Kidney epithelial cell (primary cell): Measurements from ENCODE around the gene H2BK1. TPM values are rescaled to one million over a fixed set of nuclear protein-coding genes. Genes with fewer than 3 reads are reported as not detected.

ENCODE experiments used
- DNase-seq: peaks from one replicate; pipeline ENCODE4 v3.0.0-alpha.2; 2010; ENCODE audit warnings: low read depth
- H3K27me3 ChIP-seq: 2 replicates; pipeline ENCODE4 v1.6.0; 2011; ENCODE audit warnings: low read length; ENCODE audit not compliant: control insufficient read depth, insufficient read depth
- H3K36me3 ChIP-seq: 2 replicates; pipeline ENCODE4 v1.5.1; 2011; ENCODE audit warnings: low read length; ENCODE audit not compliant: control insufficient read depth, insufficient read depth
- H3K4me3 ChIP-seq: 2 replicates; pipeline ENCODE4 v1.5.1; 2011; ENCODE audit warnings: low read depth, mild to moderate bottlenecking, control low read depth, low read length
- total RNA-seq: library from RNA; depleted of rRNA; stranded (reverse); fragments of >200 nt; gene quantifications from 2 replicates; pipeline ENCODE4 v1.2.3, GENCODE V29; 2015
- TF ChIP-seq, protein P1 (sequence below): IDR thresholded peaks from 2 replicates; pipeline ENCODE4 v1.5.1; 2011; ENCODE audit warnings: mild to moderate bottlenecking, moderate library complexity, low read length, control low read depth, inconsistent platforms; ENCODE audit not compliant: insufficient read depth, poor library complexity, severe bottlenecking

H2BK1 gene
- total RNA-seq, result not detected in 2 replicates

DNA sequence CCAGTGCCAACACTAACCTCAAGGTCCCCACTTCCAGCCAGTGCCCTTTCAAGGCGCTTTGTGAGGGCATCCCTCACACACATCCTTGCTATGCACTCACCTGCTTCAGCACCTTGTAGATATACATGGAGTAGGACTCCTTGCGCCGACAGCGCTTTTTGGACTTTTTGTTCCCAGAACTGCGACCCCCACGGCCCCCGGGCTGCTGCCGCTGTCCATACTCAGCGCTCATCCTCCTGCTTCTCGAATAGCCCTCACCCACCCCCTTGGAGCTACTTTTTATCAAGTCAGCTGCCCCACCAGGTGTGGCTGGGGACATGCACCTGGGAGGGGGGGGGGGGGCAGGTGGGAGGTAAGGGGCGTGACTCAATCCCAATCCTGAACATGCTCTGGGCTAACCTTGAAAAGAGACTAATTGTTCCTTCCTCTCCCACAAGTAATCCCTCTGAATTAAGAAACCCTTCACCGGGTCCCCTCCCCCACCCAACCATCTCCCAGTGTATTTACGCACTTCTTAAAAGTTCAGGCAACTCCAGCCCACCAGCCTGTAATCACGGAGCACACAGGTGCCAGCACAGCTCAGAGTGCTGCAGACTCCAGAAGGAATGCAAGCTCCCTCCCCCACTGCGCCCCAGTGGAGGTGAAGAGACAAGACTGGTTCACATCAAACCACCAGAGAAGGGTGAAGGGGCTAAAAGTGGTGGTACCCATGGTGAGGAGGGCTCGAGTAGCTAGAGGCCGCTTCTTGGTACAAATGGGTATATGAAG, at the start of gene H2BK1:
TSS of gene H2BK1 (minus strand) at position 402 of the 768 bp plus-strand sequence. CDS start at position 232, 170 bp downstream.
- Histone ChIP-seq H3K4me3 (no peak within 1 kb of the TSS), H3K36me3 (no peaks in the 10 kb centered on the region), H3K27me3 (peaks cover 6% of the 10 kb centered on the region)
- DNase-seq, result no peak
- TF ChIP-seq, protein P1, sequence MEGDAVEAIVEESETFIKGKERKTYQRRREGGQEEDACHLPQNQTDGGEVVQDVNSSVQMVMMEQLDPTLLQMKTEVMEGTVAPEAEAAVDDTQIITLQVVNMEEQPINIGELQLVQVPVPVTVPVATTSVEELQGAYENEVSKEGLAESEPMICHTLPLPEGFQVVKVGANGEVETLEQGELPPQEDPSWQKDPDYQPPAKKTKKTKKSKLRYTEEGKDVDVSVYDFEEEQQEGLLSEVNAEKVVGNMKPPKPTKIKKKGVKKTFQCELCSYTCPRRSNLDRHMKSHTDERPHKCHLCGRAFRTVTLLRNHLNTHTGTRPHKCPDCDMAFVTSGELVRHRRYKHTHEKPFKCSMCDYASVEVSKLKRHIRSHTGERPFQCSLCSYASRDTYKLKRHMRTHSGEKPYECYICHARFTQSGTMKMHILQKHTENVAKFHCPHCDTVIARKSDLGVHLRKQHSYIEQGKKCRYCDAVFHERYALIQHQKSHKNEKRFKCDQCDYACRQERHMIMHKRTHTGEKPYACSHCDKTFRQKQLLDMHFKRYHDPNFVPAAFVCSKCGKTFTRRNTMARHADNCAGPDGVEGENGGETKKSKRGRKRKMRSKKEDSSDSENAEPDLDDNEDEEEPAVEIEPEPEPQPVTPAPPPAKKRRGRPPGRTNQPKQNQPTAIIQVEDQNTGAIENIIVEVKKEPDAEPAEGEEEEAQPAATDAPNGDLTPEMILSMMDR, result no peak

DNA sequence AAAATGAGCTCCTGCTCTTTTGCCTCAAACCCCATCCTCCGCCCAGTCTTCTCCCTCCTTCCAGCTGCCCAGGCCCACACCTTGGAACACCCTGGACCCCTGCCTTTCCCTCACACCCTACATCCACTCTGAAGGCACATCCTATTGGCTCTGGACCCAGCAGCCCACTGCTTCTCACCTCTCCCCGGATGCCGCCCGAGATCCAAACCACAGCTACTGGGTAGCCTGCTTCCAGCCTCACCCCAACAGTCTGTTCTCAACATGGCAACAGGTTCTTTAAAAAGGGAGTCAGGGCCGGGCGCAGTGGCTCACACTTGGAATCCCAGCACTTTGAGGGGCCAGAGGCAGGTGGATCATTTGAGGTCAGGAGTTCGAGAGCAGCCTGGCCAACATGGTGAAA, 47.7 kb upstream of the H2BK1 start:
- Histone ChIP-seq H3K36me3 (no peaks in the 10 kb centered on the region), H3K27me3 (peaks cover 45% of the 10 kb centered on the region), H3K4me3 (no peak overlapping the region)
- no peak for DNase-seq
- TF ChIP-seq, protein P1, result no peak

DNA sequence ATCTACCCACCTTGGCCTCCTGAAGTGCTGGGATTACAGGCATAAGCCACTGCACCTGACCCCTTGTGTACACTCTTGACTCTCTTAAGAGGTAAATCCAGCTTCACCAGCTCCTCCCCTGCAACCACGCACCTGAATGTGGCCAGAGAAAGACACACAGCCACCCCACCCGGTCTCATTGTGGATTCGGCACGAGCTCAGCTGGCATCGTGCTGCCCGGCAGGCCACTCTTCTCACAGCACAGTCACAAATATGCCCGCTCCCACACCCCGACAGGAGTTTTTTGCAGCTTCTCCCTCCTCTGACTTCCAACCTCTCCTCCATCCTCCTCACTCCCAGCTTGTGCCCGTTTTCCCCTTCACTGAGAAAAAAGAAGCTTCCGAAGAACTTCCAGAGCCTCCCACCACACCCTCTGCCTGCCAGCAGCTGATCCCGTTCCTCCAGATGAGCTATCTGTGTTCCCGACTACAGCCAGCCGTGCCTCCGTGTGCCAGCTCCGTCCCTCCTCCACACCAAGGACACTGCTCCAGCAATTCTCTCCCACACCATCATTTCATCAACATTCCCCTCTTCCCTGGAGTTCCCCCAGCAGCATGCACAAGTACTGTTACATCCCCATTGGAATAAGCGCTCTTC, 46.2 kb upstream of the H2BK1 start:
- Histone ChIP-seq H3K4me3 (no peak overlapping the region), H3K27me3 (peaks cover 39% of the 10 kb centered on the region), H3K36me3 (no peaks in the 10 kb centered on the region)
- no peak for DNase-seq
- TF ChIP-seq, protein P1, result no peak

DNA sequence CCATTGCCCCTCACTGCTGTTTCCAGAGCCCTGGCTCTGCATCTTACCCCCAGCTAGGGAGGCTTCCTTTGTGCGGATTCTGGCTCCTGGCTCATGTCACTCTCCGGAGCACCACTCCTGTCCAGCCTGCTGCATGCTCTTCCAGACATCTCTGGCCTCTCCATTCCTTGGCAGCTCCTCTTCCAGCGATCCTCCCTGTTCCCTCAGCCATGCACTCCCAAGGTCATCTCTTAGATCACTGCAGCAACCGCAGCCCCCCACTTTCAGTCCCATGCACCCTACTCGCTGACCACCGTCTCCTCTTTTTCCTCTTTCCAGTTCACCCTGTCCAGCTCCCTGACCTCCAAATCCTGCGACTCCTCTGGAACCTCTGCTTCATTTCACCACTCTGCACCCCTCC, 45.1 kb upstream of the H2BK1 start:
- Histone ChIP-seq H3K27me3 (peaks cover 33% of the 10 kb centered on the region), H3K36me3 (no peaks in the 10 kb centered on the region), H3K4me3 (no peak overlapping the region)
- TF ChIP-seq, protein P1, result no peak
- no peak for DNase-seq

DNA sequence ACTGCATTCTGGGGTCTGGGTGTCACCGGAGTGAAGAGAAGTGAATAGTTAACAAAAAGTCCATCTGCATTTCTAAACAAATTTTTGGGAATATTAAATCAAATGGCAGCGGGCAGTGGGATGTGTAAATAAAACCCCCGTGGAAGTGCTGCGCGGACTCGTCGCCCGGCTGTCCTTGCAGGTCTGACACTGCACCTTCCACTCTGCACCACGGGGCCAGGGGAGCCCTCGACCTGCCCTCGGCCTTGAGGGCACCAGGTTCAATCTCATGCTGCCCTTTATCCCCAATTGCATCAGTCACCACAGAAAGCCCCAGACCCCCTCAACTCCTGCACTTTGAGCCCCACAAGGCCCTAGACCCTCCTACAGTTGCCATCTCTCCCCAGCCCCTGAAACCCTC, 44.6 kb upstream of the H2BK1 start:
- no peaks in the 10 kb centered on the region for H3K36me3 ChIP-seq
- TF ChIP-seq, protein P1, result no peak
- peaks cover 31% of the 10 kb centered on the region for H3K27me3 ChIP-seq
- H3K4me3 ChIP-seq, result no peak overlapping the region
- DNase-seq, result no peak
